ENCODE measurements around the gene CCDC197.

GRCh38 chr14:94044476-94045091, 47.5 kb downstream of the CCDC197 start:
- no peak for TF ChIP-seq POLR2A (IDR thresholded peaks at IDR 0.05)
- TF ChIP-seq CTCF (IDR thresholded peaks at IDR 0.05): no peak
- TF ChIP-seq EP300 (IDR thresholded peaks at IDR 0.05): no peak
- TF ChIP-seq POLR2AphosphoS5 (IDR thresholded peaks at IDR 0.05): no peak

Measured in stomach (tissue), 4 donors.